ENCODE data around the gene PNPLA7. TPM values are rescaled to one million over a fixed set of nuclear protein-coding genes. Genes with fewer than 3 reads are reported as not detected.

The PNPLA7 gene
- total and polyA plus RNA-seq, 2 of the 13 experiments (the other 11 are each of a cell fraction or from before 2014, with no cell fraction given): 0.42 to 1.5 TPM

DNA sequence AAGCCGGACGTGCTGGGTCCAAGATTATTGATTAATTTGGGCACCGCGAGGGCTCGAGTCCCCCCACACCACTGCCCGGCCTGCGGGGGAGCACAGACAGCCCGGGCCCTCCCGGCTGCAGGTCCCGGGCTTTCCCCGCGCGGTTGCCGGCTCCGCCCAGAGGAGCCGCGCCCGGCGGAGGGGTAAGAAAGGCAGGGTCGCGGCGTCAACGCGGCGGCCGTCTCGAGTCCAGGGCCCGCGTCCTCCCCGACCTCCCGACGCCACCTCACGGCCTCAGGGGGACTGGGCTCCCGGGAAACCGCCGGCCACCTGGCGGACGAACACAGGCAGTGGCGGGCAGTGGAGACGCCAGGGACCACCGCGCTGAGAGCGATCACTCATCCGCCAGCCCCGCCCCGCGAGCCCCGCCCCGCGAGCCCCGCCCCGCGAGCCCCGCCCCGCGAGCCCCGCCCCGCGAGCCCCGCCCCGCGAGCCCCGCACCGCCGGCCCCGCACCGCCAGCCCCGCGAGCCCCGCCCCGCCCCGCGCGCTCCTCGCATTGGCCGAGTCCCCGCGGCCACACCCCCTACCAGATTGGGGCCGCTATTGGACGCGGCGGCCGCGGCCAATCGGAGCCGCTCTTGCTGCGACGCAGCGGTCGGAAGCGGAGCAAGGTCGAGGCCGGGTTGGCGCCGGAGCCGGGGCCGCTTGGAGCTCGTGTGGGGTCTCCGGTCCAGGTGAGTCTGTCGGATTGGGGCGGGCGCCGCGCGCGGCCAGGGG, 1.2 kb upstream of the PNPLA7 start, which contains the start of gene MRPL41 (continued):
- TF ChIP-seq, protein P1, sequence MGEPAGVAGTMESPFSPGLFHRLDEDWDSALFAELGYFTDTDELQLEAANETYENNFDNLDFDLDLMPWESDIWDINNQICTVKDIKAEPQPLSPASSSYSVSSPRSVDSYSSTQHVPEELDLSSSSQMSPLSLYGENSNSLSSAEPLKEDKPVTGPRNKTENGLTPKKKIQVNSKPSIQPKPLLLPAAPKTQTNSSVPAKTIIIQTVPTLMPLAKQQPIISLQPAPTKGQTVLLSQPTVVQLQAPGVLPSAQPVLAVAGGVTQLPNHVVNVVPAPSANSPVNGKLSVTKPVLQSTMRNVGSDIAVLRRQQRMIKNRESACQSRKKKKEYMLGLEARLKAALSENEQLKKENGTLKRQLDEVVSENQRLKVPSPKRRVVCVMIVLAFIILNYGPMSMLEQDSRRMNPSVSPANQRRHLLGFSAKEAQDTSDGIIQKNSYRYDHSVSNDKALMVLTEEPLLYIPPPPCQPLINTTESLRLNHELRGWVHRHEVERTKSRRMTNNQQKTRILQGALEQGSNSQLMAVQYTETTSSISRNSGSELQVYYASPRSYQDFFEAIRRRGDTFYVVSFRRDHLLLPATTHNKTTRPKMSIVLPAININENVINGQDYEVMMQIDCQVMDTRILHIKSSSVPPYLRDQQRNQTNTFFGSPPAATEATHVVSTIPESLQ (CRISPR knock-in tag; conservative IDR thresholded peaks at IDR 0.05): no peak
- no peak for TF ChIP-seq ZNF224 (CRISPR knock-in tag; IDR thresholded peaks at IDR 0.05)
- TF ChIP-seq IRF9 (CRISPR knock-in tag; IDR thresholded peaks at IDR 0.05; ENCODE audit: borderline replicate concordance): no peak
- TF ChIP-seq TEAD2 (CRISPR knock-in tag; IDR thresholded peaks at IDR 0.05): no peak
- TF ChIP-seq, protein P2, sequence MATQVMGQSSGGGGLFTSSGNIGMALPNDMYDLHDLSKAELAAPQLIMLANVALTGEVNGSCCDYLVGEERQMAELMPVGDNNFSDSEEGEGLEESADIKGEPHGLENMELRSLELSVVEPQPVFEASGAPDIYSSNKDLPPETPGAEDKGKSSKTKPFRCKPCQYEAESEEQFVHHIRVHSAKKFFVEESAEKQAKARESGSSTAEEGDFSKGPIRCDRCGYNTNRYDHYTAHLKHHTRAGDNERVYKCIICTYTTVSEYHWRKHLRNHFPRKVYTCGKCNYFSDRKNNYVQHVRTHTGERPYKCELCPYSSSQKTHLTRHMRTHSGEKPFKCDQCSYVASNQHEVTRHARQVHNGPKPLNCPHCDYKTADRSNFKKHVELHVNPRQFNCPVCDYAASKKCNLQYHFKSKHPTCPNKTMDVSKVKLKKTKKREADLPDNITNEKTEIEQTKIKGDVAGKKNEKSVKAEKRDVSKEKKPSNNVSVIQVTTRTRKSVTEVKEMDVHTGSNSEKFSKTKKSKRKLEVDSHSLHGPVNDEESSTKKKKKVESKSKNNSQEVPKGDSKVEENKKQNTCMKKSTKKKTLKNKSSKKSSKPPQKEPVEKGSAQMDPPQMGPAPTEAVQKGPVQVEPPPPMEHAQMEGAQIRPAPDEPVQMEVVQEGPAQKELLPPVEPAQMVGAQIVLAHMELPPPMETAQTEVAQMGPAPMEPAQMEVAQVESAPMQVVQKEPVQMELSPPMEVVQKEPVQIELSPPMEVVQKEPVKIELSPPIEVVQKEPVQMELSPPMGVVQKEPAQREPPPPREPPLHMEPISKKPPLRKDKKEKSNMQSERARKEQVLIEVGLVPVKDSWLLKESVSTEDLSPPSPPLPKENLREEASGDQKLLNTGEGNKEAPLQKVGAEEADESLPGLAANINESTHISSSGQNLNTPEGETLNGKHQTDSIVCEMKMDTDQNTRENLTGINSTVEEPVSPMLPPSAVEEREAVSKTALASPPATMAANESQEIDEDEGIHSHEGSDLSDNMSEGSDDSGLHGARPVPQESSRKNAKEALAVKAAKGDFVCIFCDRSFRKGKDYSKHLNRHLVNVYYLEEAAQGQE (IDR thresholded peaks at IDR 0.05; ENCODE audit: borderline replicate concordance in 1 of 2, low read depth in 1 of 2, low read length in 2 of 2): no peak
- TF ChIP-seq SMC3 (IDR thresholded peaks at IDR 0.05; ENCODE audit: low read length): no peak; the same call in 1 of the 2 replicates
- no peak for TF ChIP-seq PRMT3 (CRISPR knock-in tag; IDR thresholded peaks at IDR 0.05; ENCODE audit: borderline replicate concordance, low read depth)
- TF ChIP-seq ZNF382 (CRISPR knock-in tag; IDR thresholded peaks at IDR 0.05; ENCODE audit: borderline replicate concordance): no peak
- TF ChIP-seq, protein P3, sequence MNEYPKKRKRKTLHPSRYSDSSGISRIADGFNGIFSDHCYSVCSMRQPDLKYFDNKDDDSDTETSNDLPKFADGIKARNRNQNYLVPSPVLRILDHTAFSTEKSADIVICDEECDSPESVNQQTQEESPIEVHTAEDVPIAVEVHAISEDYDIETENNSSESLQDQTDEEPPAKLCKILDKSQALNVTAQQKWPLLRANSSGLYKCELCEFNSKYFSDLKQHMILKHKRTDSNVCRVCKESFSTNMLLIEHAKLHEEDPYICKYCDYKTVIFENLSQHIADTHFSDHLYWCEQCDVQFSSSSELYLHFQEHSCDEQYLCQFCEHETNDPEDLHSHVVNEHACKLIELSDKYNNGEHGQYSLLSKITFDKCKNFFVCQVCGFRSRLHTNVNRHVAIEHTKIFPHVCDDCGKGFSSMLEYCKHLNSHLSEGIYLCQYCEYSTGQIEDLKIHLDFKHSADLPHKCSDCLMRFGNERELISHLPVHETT (CRISPR knock-in tag; conservative IDR thresholded peaks at IDR 0.05): no peak
- no peak for TF ChIP-seq ZMYM3 (CRISPR knock-in tag; IDR thresholded peaks at IDR 0.05)
- no peak for TF ChIP-seq ZNF556 (CRISPR knock-in tag; IDR thresholded peaks at IDR 0.05; ENCODE audit: borderline replicate concordance)
- TF ChIP-seq ZNF790 (CRISPR knock-in tag; IDR thresholded peaks at IDR 0.05; ENCODE audit: borderline replicate concordance): no peak
- TF ChIP-seq, protein P4, sequence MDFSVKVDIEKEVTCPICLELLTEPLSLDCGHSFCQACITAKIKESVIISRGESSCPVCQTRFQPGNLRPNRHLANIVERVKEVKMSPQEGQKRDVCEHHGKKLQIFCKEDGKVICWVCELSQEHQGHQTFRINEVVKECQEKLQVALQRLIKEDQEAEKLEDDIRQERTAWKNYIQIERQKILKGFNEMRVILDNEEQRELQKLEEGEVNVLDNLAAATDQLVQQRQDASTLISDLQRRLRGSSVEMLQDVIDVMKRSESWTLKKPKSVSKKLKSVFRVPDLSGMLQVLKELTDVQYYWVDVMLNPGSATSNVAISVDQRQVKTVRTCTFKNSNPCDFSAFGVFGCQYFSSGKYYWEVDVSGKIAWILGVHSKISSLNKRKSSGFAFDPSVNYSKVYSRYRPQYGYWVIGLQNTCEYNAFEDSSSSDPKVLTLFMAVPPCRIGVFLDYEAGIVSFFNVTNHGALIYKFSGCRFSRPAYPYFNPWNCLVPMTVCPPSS (IDR thresholded peaks at IDR 0.05): no peak
- no peak for TF ChIP-seq ISL2 (CRISPR knock-in tag; IDR thresholded peaks at IDR 0.05)
- TF ChIP-seq CREB1 (IDR thresholded peaks at IDR 0.05): no peak
- no peak for TF ChIP-seq CREB1 (CRISPR knock-in tag; IDR thresholded peaks at IDR 0.05)
- TF ChIP-seq ARNTL (CRISPR knock-in tag; IDR thresholded peaks at IDR 0.05): no peak

Measured in HepG2 (cell line).